Hepatocyte (in vitro differentiated cells): ENCODE data around the gene PRSS48. TPM values are rescaled to one million over a fixed set of nuclear protein-coding genes. Genes with fewer than 3 reads are reported as not detected.

Experiments used
- DNase-seq: peaks from one replicate; pipeline ENCODE4 v3.0.0-alpha.2; 2016; ENCODE audit warnings: low spot score
- H2AFZ ChIP-seq: fragments of 200-600 bp; sonication (generic); 2 replicates; pipeline ENCODE4 v1.6.0; 2016; ENCODE audit warnings: antibody characterized with exemption, mild to moderate bottlenecking
- H3K27ac ChIP-seq: fragments of 200-600 bp; sonication (generic); 2 replicates; pipeline ENCODE4 v1.5.1; 2016; ENCODE audit warnings: mild to moderate bottlenecking
- H3K27me3 ChIP-seq: fragments of 200-600 bp; sonication (generic); 2 replicates; pipeline ENCODE4 v1.6.1; 2016
- H3K36me3 ChIP-seq: fragments of 200-600 bp; sonication (generic); replicated peaks from 2 replicates; pipeline ENCODE4 v1.5.1; 2016; ENCODE audit warnings: low read depth; ENCODE audit not compliant: insufficient read depth
- H3K4me1 ChIP-seq: fragments of 200-600 bp; sonication (generic); 2 replicates; pipeline ENCODE4 v1.5.1; 2016; ENCODE audit warnings: mild to moderate bottlenecking, moderate library complexity; ENCODE audit not compliant: insufficient read depth
- H3K4me2 ChIP-seq: fragments of 200-600 bp; sonication (generic); 2 replicates; pipeline ENCODE4 v1.6.0; 2016
- H3K4me3 ChIP-seq: fragments of 200-600 bp; sonication (generic); 2 replicates; pipeline ENCODE4 v1.5.1; 2016; ENCODE audit warnings: mild to moderate bottlenecking
- H3K79me2 ChIP-seq: fragments of 200-600 bp; sonication (generic); 2 replicates; pipeline ENCODE4 v1.6.0; 2017; ENCODE audit warnings: mild to moderate bottlenecking
- H3K9me2 ChIP-seq: fragments of 200-600 bp; sonication (generic); replicated peaks from 2 replicates; pipeline ENCODE4 v1.6.0; 2017; ENCODE audit warnings: mild to moderate bottlenecking; ENCODE audit not compliant: insufficient read depth
- H3K9me3 ChIP-seq: fragments of 200-600 bp; sonication (generic); 2 replicates; pipeline ENCODE4 v1.5.1; 2016; ENCODE audit warnings: low read depth, mild to moderate bottlenecking
- H4K20me1 ChIP-seq: fragments of 200-600 bp; sonication (generic); 2 replicates; pipeline ENCODE4 v1.6.0; 2016; ENCODE audit warnings: mild to moderate bottlenecking; ENCODE audit not compliant: insufficient read depth, poor library complexity, severe bottlenecking
- CTCF ChIP-seq: fragments of 200-600 bp; sonication (generic); IDR thresholded peaks from 2 replicates; pipeline ENCODE4 v1.5.1; 2016; ENCODE audit warnings: antibody characterized with exemption, mild to moderate bottlenecking; ENCODE audit not compliant: poor library complexity
- EZH2 ChIP-seq: fragments of 200-600 bp; sonication (generic); IDR thresholded peaks from 2 replicates; pipeline ENCODE4 v1.6.1; 2016; ENCODE audit warnings: antibody characterized with exemption, mild to moderate bottlenecking, borderline replicate concordance
- EZH2phosphoT487 ChIP-seq: fragments of 200-600 bp; sonication (generic); IDR thresholded peaks from one replicate; pipeline ENCODE4 v1.6.1; 2018; ENCODE audit warnings: antibody characterized with exemption, mild to moderate bottlenecking, low read depth, moderate library complexity; ENCODE audit not compliant: unreplicated experiment, severe bottlenecking
- WGBS: methylation state at CpG from one replicate; pipeline ENCODE4 v1.1.6; 2016; ENCODE audit warnings: low lambda C conversion rate; ENCODE audit errors: missing lambda C conversion rate; 5-methylcytosine and 5-hydroxymethylcytosine counted together
- polyA plus RNA-seq: library from polyadenylated mRNA; unstranded; fragments of >200 nt; fragmentation: Nextera tagmentation; extraction: Ambion mirVana; gene quantifications from 2 replicates; pipeline ENCODE4 v1.2.1, GENCODE V29; 2016
- total RNA-seq: library from RNA; depleted of rRNA; stranded (reverse); fragments of >200 nt; gene quantifications from 2 replicates; pipeline ENCODE4 v1.2.3, GENCODE V29; 2014

PRSS48 gene
- total and polyA plus RNA-seq, 2 experiments from 2014 or later = 0.79 TPM; not detected in 1

- TF ChIP-seq EZH2 (no peak), CTCF (no peak), EZH2phosphoT487 (no peak)
- peak overlapping the region; percentile 74 for H3K27ac ChIP-seq
- peaks cover 20% of the 10 kb centered on the region for H4K20me1 ChIP-seq
- H3K27me3 ChIP-seq = no peaks in the 10 kb centered on the region
- DNase-seq = no peak
- no peaks in the 10 kb centered on the region for H3K36me3 ChIP-seq
- no peak overlapping the region for H2AFZ ChIP-seq
- H3K9me3 ChIP-seq = no peaks in the 10 kb centered on the region
- WGBS = 72% methylated on average over 2 of the region's 2 CpGs
- no peak overlapping the region for H3K4me2 ChIP-seq
- no peaks in the 10 kb centered on the region for H3K9me2 ChIP-seq
- peaks cover 88% of the 10 kb centered on the region for H3K79me2 ChIP-seq
- H3K4me1 ChIP-seq = peaks cover 7% of the 10 kb centered on the region
- H3K4me3 ChIP-seq = no peak overlapping the region
These were observed 38.4 kb downstream of the PRSS48 start for GRCh38 chr4:151315212-151315886.

- no peak overlapping the region for H3K27ac ChIP-seq
- DNase-seq = no peak
These were observed 39.7 kb downstream of the PRSS48 start for GRCh38 chr4:151316645-151317044.

GRCh38 chr4:151318307-151319006 lies 41.5 kb downstream of the PRSS48 start:
- Histone ChIP-seq H2AFZ (no peak overlapping the region), H3K4me2 (no peak overlapping the region), H3K27me3 (no peaks in the 10 kb centered on the region), H3K9me3 (no peaks in the 10 kb centered on the region), H3K36me3 (no peaks in the 10 kb centered on the region), H4K20me1 (peaks cover 44% of the 10 kb centered on the region), H3K4me3 (no peak overlapping the region), H3K79me2 (peaks cover 96% of the 10 kb centered on the region), H3K4me1 (peaks cover 26% of the 10 kb centered on the region), H3K9me2 (no peaks in the 10 kb centered on the region), H3K27ac (no peak overlapping the region)
- WGBS = 100% methylated on average over 1 of the region's 1 CpG
- DNase-seq = no peak
- TF ChIP-seq EZH2phosphoT487 (no peak), CTCF (no peak), EZH2 (no peak)

More at GRCh38 chr4:151316645-151317044, 39.7 kb downstream of the PRSS48 start:
- Histone ChIP-seq H2AFZ (no peak overlapping the region), H3K4me3 (no peak overlapping the region), H4K20me1 (peaks cover 30% of the 10 kb centered on the region), H3K79me2 (peaks cover 88% of the 10 kb centered on the region), H3K9me3 (no peaks in the 10 kb centered on the region), H3K36me3 (no peaks in the 10 kb centered on the region), H3K27me3 (no peaks in the 10 kb centered on the region), H3K4me1 (peaks cover 7% of the 10 kb centered on the region), H3K9me2 (no peaks in the 10 kb centered on the region), H3K4me2 (no peak overlapping the region)
- no peak for TF ChIP-seq EZH2
- TF ChIP-seq EZH2phosphoT487 = no peak
- 79% methylated on average over 2 of the region's 2 CpGs for WGBS

- WGBS = 95% methylated on average over 1 of the region's 1 CpG
- no peak overlapping the region for H3K27ac ChIP-seq
- no peak for DNase-seq
- H3K4me3 ChIP-seq = no peak overlapping the region
- peaks cover 95% of the 10 kb centered on the region for H3K79me2 ChIP-seq
- H3K4me1 ChIP-seq = peaks cover 29% of the 10 kb centered on the region
- H3K27me3 ChIP-seq = no peaks in the 10 kb centered on the region
- TF ChIP-seq EZH2phosphoT487 (no peak), EZH2 (no peak), CTCF (no peak)
- H3K4me2 ChIP-seq = no peak overlapping the region
- H2AFZ ChIP-seq = no peak overlapping the region
- no peaks in the 10 kb centered on the region for H3K9me2 ChIP-seq
- peaks cover 39% of the 10 kb centered on the region for H4K20me1 ChIP-seq
- H3K9me3 ChIP-seq = no peaks in the 10 kb centered on the region
- no peaks in the 10 kb centered on the region for H3K36me3 ChIP-seq
These were observed 42.5 kb downstream of the PRSS48 start for GRCh38 chr4:151319490-151319889.
